SHP77 (cell line): Measurements from ENCODE around the gene OR51F1.
"Not testable (repeated sequence)": the region's sequence is repeated elsewhere in the genome, so short reads cannot be mapped to it uniquely, and the experiment has no call there.

Experiments
- DNase-seq, 2 experiments: peaks; one replicate each; lab custom pipeline; 2025; lab: John Stamatoyannopoulos, UW

Gene OR51F1

DNA sequence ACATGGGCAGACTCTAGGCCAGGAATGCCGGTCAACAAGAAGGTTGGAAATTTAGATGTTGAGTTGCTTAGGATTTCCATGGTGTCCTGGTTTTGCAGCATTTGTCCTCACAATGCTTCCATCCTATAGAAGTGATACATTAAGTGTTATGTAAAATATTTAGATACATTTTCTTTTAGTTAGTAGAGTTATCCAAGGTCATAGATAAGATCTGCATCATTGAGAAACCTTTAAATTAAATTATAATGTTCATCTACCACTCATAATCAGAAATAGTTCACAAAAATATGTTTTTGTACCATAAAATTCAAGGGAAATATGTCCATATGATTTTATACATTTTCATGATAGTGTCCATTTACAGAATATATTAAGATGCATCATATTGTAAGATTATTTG lies at the start of gene OR51F1:
Gene OR51F1 (minus strand): TSS at position 101 of the 400 bp plus-strand sequence. CDS start 0 bp downstream, at position 101.
- DNase-seq: no peak

GRCh38 chr11:4809246-4809645 lies 39.5 kb upstream of the OR51F1 start:
- no peak for DNase-seq

GRCh38 chr11:4808476-4808875 lies 38.7 kb upstream of the OR51F1 start:
- DNase-seq: no peak

DNA sequence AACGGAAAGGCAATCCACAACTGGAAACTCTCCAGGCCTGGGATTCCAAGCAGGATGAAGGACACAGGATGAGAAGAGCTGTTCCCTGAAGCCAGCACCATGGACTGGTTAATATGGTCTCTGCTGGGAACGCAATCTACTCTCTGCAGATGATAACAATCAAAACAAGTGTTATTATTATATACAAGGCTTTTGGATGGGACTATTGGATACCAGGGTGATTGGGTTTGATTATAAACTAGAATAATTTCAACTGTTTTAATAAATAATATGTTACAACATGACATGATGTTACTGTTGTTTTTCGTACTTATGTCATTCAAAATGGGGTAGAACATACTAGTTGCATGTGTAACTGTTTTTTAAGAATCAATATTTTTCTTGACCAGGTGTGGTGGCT lies 34.5 kb upstream of the OR51F1 start, which contains the start of gene OR52R1:
Gene OR52R1 (minus strand): TSS at position 101 of the 400 bp plus-strand sequence. CDS start 0 bp downstream, at position 101.
- no peak for DNase-seq

- not testable (repeated sequence) for DNase-seq
Measured at GRCh38 chr11:4801316-4801715, 31.6 kb upstream of the OR51F1 start.

- DNase-seq: no peak
Measured at GRCh38 chr11:4798427-4799183, 28.9 kb upstream of the OR51F1 start.

GRCh38 chr11:4797206-4797605 lies 27.5 kb upstream of the OR51F1 start:
- no peak for DNase-seq

GRCh38 chr11:4782454-4782853 lies 12.7 kb upstream of the OR51F1 start:
- no peak for DNase-seq

GRCh38 chr11:4768094-4768493 lies 1.6 kb downstream of the OR51F1 start:
- DNase-seq: no peak

GRCh38 chr11:4766420-4767043 lies 3.2 kb downstream of the OR51F1 start:
- no peak for DNase-seq

GRCh38 chr11:4763096-4763495 lies 6.6 kb downstream of the OR51F1 start:
- no peak for DNase-seq

- no peak for DNase-seq
Measured at GRCh38 chr11:4751201-4751600, 18.5 kb downstream of the OR51F1 start.

- DNase-seq: no peak
Measured at GRCh38 chr11:4748438-4748837, 21.3 kb downstream of the OR51F1 start.

DNA sequence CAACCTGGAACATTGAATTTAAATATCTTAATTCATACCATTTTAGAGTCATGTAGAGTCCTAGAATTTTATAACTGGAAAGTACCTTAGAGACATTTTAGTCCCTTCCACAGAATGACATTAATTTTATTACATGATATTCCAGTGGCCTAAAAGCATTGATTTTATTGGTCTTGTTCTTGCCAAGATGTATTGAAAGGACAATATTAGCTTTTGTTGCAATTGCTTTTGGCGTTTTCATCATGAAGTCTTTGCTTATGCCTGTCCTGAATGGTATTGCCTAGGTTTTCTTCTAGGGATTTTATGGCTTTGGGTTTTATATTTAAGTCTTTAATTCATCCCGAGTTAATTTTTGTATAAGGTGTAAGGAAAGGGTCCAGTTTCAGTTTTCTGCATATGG lies 29.0 kb downstream of the OR51F1 start:
- no peak for DNase-seq

GRCh38 chr11:4727171-4727570 lies 42.6 kb downstream of the OR51F1 start:
- no peak for DNase-seq

DNA sequence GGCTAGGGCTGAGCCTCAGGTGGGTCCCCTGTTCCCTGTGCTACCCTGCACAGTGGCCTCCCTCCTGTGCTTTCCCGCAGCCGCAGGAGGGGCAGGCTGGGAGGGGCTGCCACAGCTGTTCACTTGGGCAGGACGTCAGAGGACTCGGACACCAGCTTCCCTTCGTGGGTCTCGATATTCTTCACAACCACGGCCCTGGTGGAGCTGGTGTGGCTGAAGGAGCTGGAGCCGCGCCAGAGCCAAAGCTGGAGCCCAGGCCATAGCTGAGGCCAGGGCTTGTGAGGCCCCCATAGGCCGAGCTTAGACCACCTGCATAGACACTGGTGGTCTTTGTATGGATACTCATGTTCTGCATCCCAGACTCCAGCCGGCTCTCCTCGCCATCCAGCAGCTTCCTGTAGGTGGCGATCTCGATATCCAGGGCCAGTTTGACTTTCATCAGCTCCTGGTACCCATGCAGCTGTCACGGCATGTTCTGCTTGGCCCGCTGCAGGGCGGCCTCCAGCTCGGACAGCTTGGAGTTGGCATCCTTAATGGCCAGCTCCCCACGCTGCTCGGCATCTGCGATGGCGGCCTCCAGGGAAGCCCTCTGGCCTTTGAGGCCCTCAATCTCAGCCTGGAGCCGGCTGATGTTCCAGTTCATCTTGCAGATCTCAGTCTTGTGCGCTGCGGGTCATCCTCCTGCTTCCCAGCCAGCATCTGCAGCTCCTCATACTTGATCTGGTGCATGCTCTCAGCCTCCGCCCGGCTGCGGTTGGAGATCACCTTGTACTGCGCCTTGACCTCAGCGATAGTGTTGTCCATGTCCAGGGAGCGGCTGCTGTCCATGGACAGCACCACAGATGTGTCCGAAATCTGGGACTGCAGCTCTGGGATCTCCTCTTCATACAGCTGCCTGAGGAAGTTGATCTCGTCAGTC lies 46.9 kb downstream of the OR51F1 start:
- DNase-seq: not testable (repeated sequence)
